Peyer's patch (tissue), 4 donors: ENCODE results near the gene KATNAL2.

ENCODE experiments used
- POLR2A ChIP-seq, 2 donors: fragments of 450-650 bp; IDR thresholded peaks; one replicate each; pipeline ENCODE4 v1.5.1; 2017; ENCODE audit warnings: antibody characterized with exemption in 2 of 2, mild to moderate bottlenecking in 2 of 2, moderate library complexity in 2 of 2
- TF ChIP-seq, protein P1 (sequence below), 6 experiments: fragments of 450-650 bp in 4 of 6; fragments of 200-600 bp in 2 of 6; sonication (generic) in 1 of 6; IDR thresholded peaks; one replicate each; pipeline ENCODE4 v1.5.1; 2017 to 2019; ENCODE audit warnings: antibody characterized with exemption in 6 of 6, mild to moderate bottlenecking in 3 of 6, moderate library complexity in 1 of 6

DNA sequence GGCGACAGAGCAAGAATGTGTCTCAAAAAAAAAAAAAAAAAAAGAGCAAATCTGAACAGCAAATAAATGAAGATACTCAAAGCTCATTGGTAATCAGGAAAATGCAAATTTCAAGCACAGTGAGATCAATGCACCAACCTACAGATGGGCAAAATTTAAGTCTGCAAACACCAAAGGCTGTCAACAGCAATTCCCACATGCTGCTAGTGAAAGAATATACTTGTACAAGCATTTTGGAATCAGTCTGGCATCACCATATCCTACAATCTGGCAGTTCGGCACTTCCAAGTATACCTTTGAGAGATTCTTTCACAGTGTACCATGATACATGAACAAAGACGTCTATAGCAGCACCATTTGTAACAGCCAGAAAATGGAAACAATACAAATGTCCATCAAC is 228.8 kb downstream of the KATNAL2 start:
- TF ChIP-seq, protein P1, sequence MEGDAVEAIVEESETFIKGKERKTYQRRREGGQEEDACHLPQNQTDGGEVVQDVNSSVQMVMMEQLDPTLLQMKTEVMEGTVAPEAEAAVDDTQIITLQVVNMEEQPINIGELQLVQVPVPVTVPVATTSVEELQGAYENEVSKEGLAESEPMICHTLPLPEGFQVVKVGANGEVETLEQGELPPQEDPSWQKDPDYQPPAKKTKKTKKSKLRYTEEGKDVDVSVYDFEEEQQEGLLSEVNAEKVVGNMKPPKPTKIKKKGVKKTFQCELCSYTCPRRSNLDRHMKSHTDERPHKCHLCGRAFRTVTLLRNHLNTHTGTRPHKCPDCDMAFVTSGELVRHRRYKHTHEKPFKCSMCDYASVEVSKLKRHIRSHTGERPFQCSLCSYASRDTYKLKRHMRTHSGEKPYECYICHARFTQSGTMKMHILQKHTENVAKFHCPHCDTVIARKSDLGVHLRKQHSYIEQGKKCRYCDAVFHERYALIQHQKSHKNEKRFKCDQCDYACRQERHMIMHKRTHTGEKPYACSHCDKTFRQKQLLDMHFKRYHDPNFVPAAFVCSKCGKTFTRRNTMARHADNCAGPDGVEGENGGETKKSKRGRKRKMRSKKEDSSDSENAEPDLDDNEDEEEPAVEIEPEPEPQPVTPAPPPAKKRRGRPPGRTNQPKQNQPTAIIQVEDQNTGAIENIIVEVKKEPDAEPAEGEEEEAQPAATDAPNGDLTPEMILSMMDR (IDR thresholded peaks at IDR 0.05): no peak
- no peak for TF ChIP-seq POLR2A (IDR thresholded peaks at IDR 0.05)
